Central memory CD4-positive, alpha-beta T cell (primary cell): Measurements from ENCODE around the gene BABAM1.

Experiments
- DNase-seq: peaks from one replicate; pipeline ENCODE4 v3.0.0; 2022
- total RNA-seq, 3 experiments: gene quantifications; one replicate each; lab custom pipeline; 2026; lab: John Stamatoyannopoulos, UW

BABAM1 gene
- 21.2 to 25.6 (median 21.8) reads per million in 3 experiments for total RNA-seq

- peak; percentile 99 for DNase-seq
These were observed at the start of gene BABAM1 for GRCh38 chr19:17266975-17267788. TSS of gene BABAM1 (plus strand) at chr19:17267443. CDS start at chr19:17268807, 1,364 bp downstream.

GRCh38 chr19:17219286-17219685 lies 48.0 kb upstream of the BABAM1 start:
- DNase-seq = no peak

GRCh38 chr19:17220207-17220758 lies 47.0 kb upstream of the BABAM1 start:
- DNase-seq = no peak

- DNase-seq = no peak
These were observed 42.2 kb upstream of the BABAM1 start for GRCh38 chr19:17225053-17225452.

- DNase-seq = peak; percentile 96
These were observed 41.0 kb upstream of the BABAM1 start, which contains the start of gene OCEL1 for GRCh38 chr19:17226002-17226933. TSS of gene OCEL1 (plus strand) at chr19:17226226. CDS start at chr19:17226248, 22 bp downstream.

- no peak for DNase-seq
These were observed 39.4 kb upstream of the BABAM1 start for GRCh38 chr19:17227798-17228367.

- no peak for DNase-seq
These were observed 37.4 kb upstream of the BABAM1 start for GRCh38 chr19:17229890-17230289.

GRCh38 chr19:17232258-17232657 lies 35.0 kb upstream of the BABAM1 start:
- no peak for DNase-seq

- DNase-seq = peak; percentile 34
These were observed 32.3 kb upstream of the BABAM1 start for GRCh38 chr19:17234911-17235299.

- peak; percentile 70 for DNase-seq
These were observed 31.8 kb upstream of the BABAM1 start for GRCh38 chr19:17235300-17235970.

GRCh38 chr19:17235971-17236777 lies 31.1 kb upstream of the BABAM1 start:
- no peak for DNase-seq

- DNase-seq = no peak
These were observed 30.3 kb upstream of the BABAM1 start for GRCh38 chr19:17236811-17237543.

- no peak for DNase-seq
These were observed 29.2 kb upstream of the BABAM1 start for GRCh38 chr19:17237747-17238706.

GRCh38 chr19:17240062-17240752 lies 27.0 kb upstream of the BABAM1 start:
- no peak for DNase-seq

- no peak for DNase-seq
These were observed 26.3 kb upstream of the BABAM1 start for GRCh38 chr19:17240826-17241399.

- DNase-seq = no peak
These were observed 24.6 kb upstream of the BABAM1 start for GRCh38 chr19:17242431-17243208.

GRCh38 chr19:17243211-17243829 lies 23.9 kb upstream of the BABAM1 start:
- no peak for DNase-seq
